Neural cell (in vitro differentiated cells): ENCODE results near the gene ANKDD1B. TPM values are rescaled to one million over a fixed set of nuclear protein-coding genes. Genes with fewer than 3 reads are reported as not detected.
A peak's percentile ranks its signal among the peaks of the same experiment; 100 is the strongest.

Experiments
- H2AFZ ChIP-seq: fragments of 200-600, 300-800 bp; sonication (generic), shearing (Covaris generic); 2 replicates; pipeline ENCODE4 v1.6.0; 2014; ENCODE audit warnings: low read depth, mild to moderate bottlenecking, antibody characterized with exemption, low read length, moderate library complexity
- H3F3A ChIP-seq: fragments of 200-600 bp; shearing (Covaris generic); 2 replicates; pipeline ENCODE4 v1.6.1; 2016; ENCODE audit warnings: mild to moderate bottlenecking, moderate library complexity, mixed read lengths, antibody characterized with exemption, low read length; ENCODE audit not compliant: insufficient read depth, poor library complexity, severe bottlenecking
- H3K27ac ChIP-seq: fragments of 200-600, 300-800 bp; sonication (generic), shearing (Covaris generic); 2 replicates; pipeline ENCODE4 v1.5.1; 2014; ENCODE audit warnings: mild to moderate bottlenecking, low read length, moderate library complexity
- H3K27me3 ChIP-seq: fragments of 300-800, 200-600 bp; sonication (generic), shearing (Covaris generic); 2 replicates; pipeline ENCODE4 v1.6.0; 2014; ENCODE audit warnings: mild to moderate bottlenecking, low read depth, low read length, moderate library complexity; ENCODE audit not compliant: insufficient read depth
- H3K36me3 ChIP-seq: fragments of 300-800, 200-600 bp; sonication (generic), shearing (Covaris generic); 2 replicates; pipeline ENCODE4 v1.5.1; 2014; ENCODE audit warnings: mild to moderate bottlenecking, antibody characterized with exemption, low read length, moderate library complexity; ENCODE audit not compliant: insufficient read depth
- H3K4me2 ChIP-seq: fragments of 300-800, 200-600 bp; sonication (generic), shearing (Covaris generic); 2 replicates; pipeline ENCODE4 v1.6.0; 2014; ENCODE audit warnings: mild to moderate bottlenecking, low read length
- H3K4me3 ChIP-seq: fragments of 300-800, 200-600 bp; sonication (generic), shearing (Covaris generic); 2 replicates; pipeline ENCODE4 v1.5.1; 2014; ENCODE audit warnings: mild to moderate bottlenecking, low read length, moderate library complexity
- H3K79me2 ChIP-seq: fragments of 200-600 bp; shearing (Covaris generic); replicated peaks from 2 replicates; pipeline ENCODE4 v1.6.0; 2014; ENCODE audit warnings: mild to moderate bottlenecking, low read length, moderate library complexity; ENCODE audit not compliant: insufficient read depth
- H3K9ac ChIP-seq: fragments of 300-800, 200-600 bp; sonication (generic), shearing (Covaris generic); 2 replicates; pipeline ENCODE4 v1.6.1; 2016; ENCODE audit warnings: mild to moderate bottlenecking, low read length, mixed read lengths
- H3K9me2 ChIP-seq: fragments of 200-600 bp; shearing (Covaris generic); 2 replicates; pipeline ENCODE4 v1.6.1; 2016; ENCODE audit warnings: mild to moderate bottlenecking, low read length, mixed read lengths; ENCODE audit not compliant: insufficient read depth
- H3K9me3 ChIP-seq: fragments of 200-600, 300-800 bp; sonication (generic), shearing (Covaris generic); 2 replicates; pipeline ENCODE4 v1.6.1; 2016; ENCODE audit warnings: mild to moderate bottlenecking, mixed run types, low read length, moderate library complexity, mixed read lengths
- H4K20me1 ChIP-seq: fragments of 200-600 bp; shearing (Covaris generic); 2 replicates; pipeline ENCODE4 v1.6.1; 2016; ENCODE audit warnings: mild to moderate bottlenecking, mixed run types; ENCODE audit not compliant: insufficient read depth
- EP300 ChIP-seq: fragments of 450-650 bp; conservative IDR thresholded peaks from 2 replicates; pipeline ENCODE4 v1.6.1; 2014; ENCODE audit warnings: antibody characterized with exemption, mild to moderate bottlenecking, moderate library complexity; ENCODE audit not compliant: poor library complexity, severe bottlenecking
- EZH2 ChIP-seq: fragments of 200-600, 300-800 bp; shearing (Covaris generic), sonication (generic); IDR thresholded peaks from 2 replicates; pipeline ENCODE4 v1.6.1; 2014; ENCODE audit warnings: antibody characterized with exemption, low read length, borderline replicate concordance, mild to moderate bottlenecking; ENCODE audit not compliant: insufficient read depth, poor library complexity, severe bottlenecking
- MXI1 ChIP-seq: fragments of 450-650 bp; conservative IDR thresholded peaks from 2 replicates; pipeline ENCODE4 v1.6.1; 2014; ENCODE audit warnings: antibody characterized with exemption, mild to moderate bottlenecking; ENCODE audit not compliant: poor library complexity, severe bottlenecking
- POLR2AphosphoS5 ChIP-seq: IDR thresholded peaks from 2 replicates; pipeline ENCODE4 v1.6.1; 2012
- RAD21 ChIP-seq: fragments of 450-650 bp; conservative IDR thresholded peaks from 2 replicates; pipeline ENCODE4 v1.6.1; 2014; ENCODE audit warnings: antibody characterized with exemption, mild to moderate bottlenecking, moderate library complexity
- SMC3 ChIP-seq: fragments of 450-650 bp; conservative IDR thresholded peaks from 2 replicates; pipeline ENCODE4 v1.6.1; 2014; ENCODE audit warnings: antibody characterized with exemption, mild to moderate bottlenecking, moderate library complexity; ENCODE audit not compliant: poor library complexity
- TAF1 ChIP-seq: IDR thresholded peaks from 2 replicates; pipeline ENCODE4 v1.6.1; 2012; ENCODE audit warnings: low read depth
- polyA plus RNA-seq: library from polyadenylated mRNA; depleted of rRNA; stranded (reverse); fragments of >200 nt; gene quantifications from 2 replicates; pipeline ENCODE4 v1.2.3, GENCODE V29; 2014
- TF ChIP-seq, protein P1 (sequence below): fragments of 450-650 bp; IDR thresholded peaks from 2 replicates; pipeline ENCODE4 v1.5.1; 2014; ENCODE audit warnings: antibody characterized with exemption, mild to moderate bottlenecking, moderate library complexity; ENCODE audit not compliant: poor library complexity, severe bottlenecking
- TF ChIP-seq, protein P2 (sequence below): IDR thresholded peaks from 2 replicates; pipeline ENCODE4 v1.6.1; 2012; ENCODE audit warnings: borderline replicate concordance

ANKDD1B gene
- polyA plus RNA-seq, 1 donor from 2014 or later = 0.37 TPM

DNA sequence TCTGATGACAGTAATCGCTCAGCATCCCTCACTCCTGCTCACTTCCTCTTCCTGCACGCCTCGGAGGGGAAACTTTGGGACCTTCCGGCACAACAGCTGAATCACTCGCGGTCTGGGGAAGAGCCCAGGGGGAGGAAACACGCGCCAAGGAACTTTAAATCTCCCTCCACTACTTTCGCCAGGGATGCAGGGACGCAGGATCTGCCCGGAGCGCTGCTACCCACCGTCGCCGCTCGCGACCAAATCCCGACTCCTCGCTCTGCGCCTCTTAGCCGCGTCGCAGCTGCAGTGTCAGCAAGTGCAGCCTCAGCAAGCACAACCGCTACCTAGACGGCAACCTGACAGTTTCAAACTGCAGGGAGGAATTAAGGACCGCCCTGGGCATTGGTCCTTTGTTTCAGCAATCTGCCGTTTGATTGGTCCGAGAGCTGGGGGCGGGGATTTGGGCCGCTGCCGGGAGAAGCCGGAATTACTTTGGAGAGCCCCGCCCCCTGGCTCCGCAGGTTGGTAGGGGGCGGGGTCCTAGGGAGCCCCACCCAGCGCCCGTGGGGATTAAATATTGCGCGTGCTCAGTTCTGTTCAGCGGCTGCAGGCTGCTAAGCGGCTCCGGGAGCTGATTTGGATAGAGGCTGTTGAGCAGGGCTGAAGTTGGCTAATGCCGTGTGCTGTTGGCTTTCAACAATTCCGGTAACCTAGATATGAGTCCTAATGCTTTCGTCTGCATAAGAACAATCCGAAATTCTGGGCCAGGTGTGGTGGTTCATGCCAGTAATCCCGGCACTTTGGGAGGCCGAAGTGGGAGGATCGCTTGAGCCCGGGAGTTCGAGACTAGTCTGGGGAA is 106.0 kb downstream of the ANKDD1B start, which contains the start of gene POC5:
Gene POC5, minus strand, starts transcription at position 356 of the 841 bp plus-strand sequence. CDS start 4,500 bp downstream, outside the sequence.
- Histone ChIP-seq H3F3A (no peaks in the 10 kb centered on the region), H3K9me2 (no peaks in the 10 kb centered on the region), H2AFZ (peak within 1 kb of the TSS; percentile 54), H3K4me3 (peak within 1 kb of the TSS; percentile 82), H4K20me1 (no peaks in the 10 kb centered on the region), H3K27me3 (no peaks in the 10 kb centered on the region), H3K9ac (peak within 1 kb of the TSS; percentile 63), H3K27ac (peak within 1 kb of the TSS; percentile 65), H3K4me2 (peak within 1 kb of the TSS; percentile 76), H3K9me3 (no peaks in the 10 kb centered on the region), H3K36me3 (no peaks in the 10 kb centered on the region), H3K79me2 (peaks cover 8% of the 10 kb centered on the region)
- TF ChIP-seq TAF1 (peak; percentile 87), EP300 (peak; percentile 63), POLR2AphosphoS5 (peak; percentile 91), SMC3 (peak; percentile 2), EZH2 (no peak), RAD21 (peak; percentile 53), MXI1 (peak; percentile 96)
- TF ChIP-seq, protein P1, sequence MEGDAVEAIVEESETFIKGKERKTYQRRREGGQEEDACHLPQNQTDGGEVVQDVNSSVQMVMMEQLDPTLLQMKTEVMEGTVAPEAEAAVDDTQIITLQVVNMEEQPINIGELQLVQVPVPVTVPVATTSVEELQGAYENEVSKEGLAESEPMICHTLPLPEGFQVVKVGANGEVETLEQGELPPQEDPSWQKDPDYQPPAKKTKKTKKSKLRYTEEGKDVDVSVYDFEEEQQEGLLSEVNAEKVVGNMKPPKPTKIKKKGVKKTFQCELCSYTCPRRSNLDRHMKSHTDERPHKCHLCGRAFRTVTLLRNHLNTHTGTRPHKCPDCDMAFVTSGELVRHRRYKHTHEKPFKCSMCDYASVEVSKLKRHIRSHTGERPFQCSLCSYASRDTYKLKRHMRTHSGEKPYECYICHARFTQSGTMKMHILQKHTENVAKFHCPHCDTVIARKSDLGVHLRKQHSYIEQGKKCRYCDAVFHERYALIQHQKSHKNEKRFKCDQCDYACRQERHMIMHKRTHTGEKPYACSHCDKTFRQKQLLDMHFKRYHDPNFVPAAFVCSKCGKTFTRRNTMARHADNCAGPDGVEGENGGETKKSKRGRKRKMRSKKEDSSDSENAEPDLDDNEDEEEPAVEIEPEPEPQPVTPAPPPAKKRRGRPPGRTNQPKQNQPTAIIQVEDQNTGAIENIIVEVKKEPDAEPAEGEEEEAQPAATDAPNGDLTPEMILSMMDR = no peak
- TF ChIP-seq, protein P2, sequence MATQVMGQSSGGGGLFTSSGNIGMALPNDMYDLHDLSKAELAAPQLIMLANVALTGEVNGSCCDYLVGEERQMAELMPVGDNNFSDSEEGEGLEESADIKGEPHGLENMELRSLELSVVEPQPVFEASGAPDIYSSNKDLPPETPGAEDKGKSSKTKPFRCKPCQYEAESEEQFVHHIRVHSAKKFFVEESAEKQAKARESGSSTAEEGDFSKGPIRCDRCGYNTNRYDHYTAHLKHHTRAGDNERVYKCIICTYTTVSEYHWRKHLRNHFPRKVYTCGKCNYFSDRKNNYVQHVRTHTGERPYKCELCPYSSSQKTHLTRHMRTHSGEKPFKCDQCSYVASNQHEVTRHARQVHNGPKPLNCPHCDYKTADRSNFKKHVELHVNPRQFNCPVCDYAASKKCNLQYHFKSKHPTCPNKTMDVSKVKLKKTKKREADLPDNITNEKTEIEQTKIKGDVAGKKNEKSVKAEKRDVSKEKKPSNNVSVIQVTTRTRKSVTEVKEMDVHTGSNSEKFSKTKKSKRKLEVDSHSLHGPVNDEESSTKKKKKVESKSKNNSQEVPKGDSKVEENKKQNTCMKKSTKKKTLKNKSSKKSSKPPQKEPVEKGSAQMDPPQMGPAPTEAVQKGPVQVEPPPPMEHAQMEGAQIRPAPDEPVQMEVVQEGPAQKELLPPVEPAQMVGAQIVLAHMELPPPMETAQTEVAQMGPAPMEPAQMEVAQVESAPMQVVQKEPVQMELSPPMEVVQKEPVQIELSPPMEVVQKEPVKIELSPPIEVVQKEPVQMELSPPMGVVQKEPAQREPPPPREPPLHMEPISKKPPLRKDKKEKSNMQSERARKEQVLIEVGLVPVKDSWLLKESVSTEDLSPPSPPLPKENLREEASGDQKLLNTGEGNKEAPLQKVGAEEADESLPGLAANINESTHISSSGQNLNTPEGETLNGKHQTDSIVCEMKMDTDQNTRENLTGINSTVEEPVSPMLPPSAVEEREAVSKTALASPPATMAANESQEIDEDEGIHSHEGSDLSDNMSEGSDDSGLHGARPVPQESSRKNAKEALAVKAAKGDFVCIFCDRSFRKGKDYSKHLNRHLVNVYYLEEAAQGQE = peak; percentile 70

DNA sequence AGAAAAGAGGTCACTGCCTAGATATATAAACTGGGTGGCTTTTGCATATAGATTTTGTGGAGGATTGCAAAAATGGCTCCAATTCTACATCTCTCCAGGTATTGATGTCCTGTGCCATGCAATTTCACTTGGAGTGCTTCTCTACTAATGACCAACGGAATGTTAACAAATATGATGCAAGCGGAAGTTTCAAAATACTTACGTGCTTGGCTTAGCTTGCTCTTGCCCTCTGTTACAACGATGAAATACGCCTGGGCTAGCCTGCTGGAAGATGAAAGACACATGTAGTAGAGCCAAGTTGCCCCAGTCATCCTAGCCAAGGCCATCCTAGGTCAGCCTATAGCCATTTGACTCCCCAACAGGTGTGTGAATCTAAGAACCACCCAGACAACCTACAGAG is 109.6 kb downstream of the ANKDD1B start:
- Histone ChIP-seq H3F3A (no peaks in the 10 kb centered on the region), H4K20me1 (no peaks in the 10 kb centered on the region), H3K9me2 (no peaks in the 10 kb centered on the region), H3K36me3 (no peaks in the 10 kb centered on the region), H3K4me2 (no peak overlapping the region), H3K27ac (no peak overlapping the region), H3K79me2 (peaks cover 2% of the 10 kb centered on the region), H3K9ac (no peak overlapping the region), H3K27me3 (no peaks in the 10 kb centered on the region), H2AFZ (no peak overlapping the region), H3K9me3 (no peaks in the 10 kb centered on the region), H3K4me3 (no peak overlapping the region)
- TF ChIP-seq EP300 = no peak
- TF ChIP-seq POLR2AphosphoS5 = no peak
- TF ChIP-seq EZH2 = no peak
- TF ChIP-seq, protein P1 = no peak
- TF ChIP-seq, protein P2 = no peak
- TF ChIP-seq TAF1 = no peak
- TF ChIP-seq MXI1 = no peak
- TF ChIP-seq SMC3 = no peak
- TF ChIP-seq RAD21 = no peak
